ENCODE results near the gene DHRS3. TPM values are rescaled to one million over a fixed set of nuclear protein-coding genes. Genes with fewer than 3 reads are reported as not detected.

Gene DHRS3
- total RNA-seq, 1 experiment from 2014 or later = 87.0 TPM

DNA sequence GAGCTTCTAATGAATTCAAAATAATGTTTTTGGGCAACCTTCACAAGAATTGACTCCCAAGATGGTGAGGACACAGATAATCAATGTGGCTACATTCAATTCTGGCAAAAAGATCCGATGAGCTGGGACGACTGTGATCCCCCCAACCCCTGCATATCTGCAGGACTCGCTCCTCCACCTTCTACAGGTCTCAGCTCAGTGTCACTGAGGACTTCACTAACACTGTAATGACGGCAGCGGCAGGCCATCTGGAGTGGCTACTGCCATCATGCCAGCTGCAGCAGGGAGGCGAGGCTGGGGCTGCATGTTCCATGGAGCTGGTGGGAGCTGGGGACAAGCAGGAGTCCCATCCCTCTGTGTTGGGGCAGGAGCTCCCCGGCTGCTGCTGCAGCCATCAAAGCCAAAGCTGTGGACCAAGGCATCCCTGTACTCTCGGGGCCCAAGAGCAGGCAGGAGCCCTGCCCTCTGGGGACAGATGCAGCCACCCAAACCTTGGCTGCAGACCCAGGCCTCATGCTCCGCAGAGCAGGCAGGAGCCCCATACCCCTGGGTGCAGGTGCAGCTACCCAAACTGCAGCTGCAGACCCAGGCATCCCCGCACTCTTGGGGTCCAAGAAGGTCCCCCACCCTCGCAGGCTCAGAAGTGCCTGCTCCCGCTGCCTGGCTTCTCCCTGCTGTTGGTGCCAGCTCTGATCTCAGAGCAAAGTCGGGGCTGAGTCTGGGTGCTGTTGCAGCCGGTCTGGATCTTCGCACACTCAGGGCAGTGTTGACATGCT is 12.2 kb upstream of the DHRS3 start:
- BruUV-seq (replicated peaks) = no TSS peak
- intact Hi-C loops (cut with micrococcal nuclease) = no loop called here
- H3K27ac ChIP-seq (ENCODE audit: low read depth, low read length) = no peak overlapping the region
- H3K9ac ChIP-seq (ENCODE audit: low read length) = no peak overlapping the region
- no peak overlapping the region for H3K4me2 ChIP-seq (ENCODE audit: low read length)
- no peaks in the 10 kb centered on the region for H4K20me1 ChIP-seq (ENCODE audit: insufficient read depth)
- ChIA-PET CTCF (interaction anchor here (0.7 to 1.0 kb wide), 2 partner anchors 11 to 29 kb away, joined by 3 read pairs; no protein-coding TSS in a partner anchor), RAD21 (ENCODE audit: low non-redundant PET in 1 of 2, low total read pairs in 2 of 2, uncharacterized antibody in 2 of 2, unreplicated experiment in 2 of 2) (no interaction called here), POLR2A (no interaction called here)
- no peaks in the 10 kb centered on the region for H3K9me2 ChIP-seq (ENCODE audit: insufficient read depth)
- H3K27me3 ChIP-seq (ENCODE audit: insufficient read depth, low read length) = no peaks in the 10 kb centered on the region
- DNase-seq (ENCODE audit: low read depth, low spot score) (no peak), ATAC-seq (no peak)
- H3K36me3 ChIP-seq (ENCODE audit: control insufficient read depth in 1 of 2, insufficient read depth in 2 of 2, low read length in 2 of 2) = no peaks in the 10 kb centered on the region
- TF ChIP-seq ELF1 (IDR thresholded peaks at IDR 0.05; ENCODE audit: borderline replicate concordance, low read depth) (no peak), POLR2AphosphoS5 (IDR thresholded peaks at IDR 0.05; ENCODE audit: low read depth, low read length) (no peak), REST (IDR thresholded peaks at IDR 0.05; ENCODE audit: low read depth) (no peak), CBX3 (IDR thresholded peaks at IDR 0.05; ENCODE audit: low read depth) (no peak), YY1 (IDR thresholded peaks at IDR 0.05; ENCODE audit: extremely low read depth, insufficient replicate concordance, low read depth, low read length) (no peak), CTCF (IDR thresholded peaks at IDR 0.05 in 2 of 3, conservative IDR thresholded peaks at IDR 0.05 in 1 of 3; ENCODE audit: borderline replicate concordance in 1 of 3, insufficient read depth in 1 of 3, low read depth in 2 of 3, low read length in 2 of 3) (no peak), JUND (IDR thresholded peaks at IDR 0.05) (no peak), EGR1 (IDR thresholded peaks at IDR 0.05; ENCODE audit: low read depth) (no peak), EZH2 (IDR thresholded peaks at IDR 0.05) (no peak)
- TF ChIP-seq, protein P1, sequence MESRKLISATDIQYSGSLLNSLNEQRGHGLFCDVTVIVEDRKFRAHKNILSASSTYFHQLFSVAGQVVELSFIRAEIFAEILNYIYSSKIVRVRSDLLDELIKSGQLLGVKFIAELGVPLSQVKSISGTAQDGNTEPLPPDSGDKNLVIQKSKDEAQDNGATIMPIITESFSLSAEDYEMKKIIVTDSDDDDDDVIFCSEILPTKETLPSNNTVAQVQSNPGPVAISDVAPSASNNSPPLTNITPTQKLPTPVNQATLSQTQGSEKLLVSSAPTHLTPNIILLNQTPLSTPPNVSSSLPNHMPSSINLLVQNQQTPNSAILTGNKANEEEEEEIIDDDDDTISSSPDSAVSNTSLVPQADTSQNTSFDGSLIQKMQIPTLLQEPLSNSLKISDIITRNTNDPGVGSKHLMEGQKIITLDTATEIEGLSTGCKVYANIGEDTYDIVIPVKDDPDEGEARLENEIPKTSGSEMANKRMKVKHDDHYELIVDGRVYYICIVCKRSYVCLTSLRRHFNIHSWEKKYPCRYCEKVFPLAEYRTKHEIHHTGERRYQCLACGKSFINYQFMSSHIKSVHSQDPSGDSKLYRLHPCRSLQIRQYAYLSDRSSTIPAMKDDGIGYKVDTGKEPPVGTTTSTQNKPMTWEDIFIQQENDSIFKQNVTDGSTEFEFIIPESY (IDR thresholded peaks at IDR 0.05; ENCODE audit: extremely low read depth, insufficient replicate concordance, low read length) = no peak
- TF ChIP-seq, protein P2, sequence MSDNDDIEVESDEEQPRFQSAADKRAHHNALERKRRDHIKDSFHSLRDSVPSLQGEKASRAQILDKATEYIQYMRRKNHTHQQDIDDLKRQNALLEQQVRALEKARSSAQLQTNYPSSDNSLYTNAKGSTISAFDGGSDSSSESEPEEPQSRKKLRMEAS (IDR thresholded peaks at IDR 0.05) = no peak
- H3K79me2 ChIP-seq (ENCODE audit: insufficient read depth, low read length) = no peaks in the 10 kb centered on the region
- H3K4me3 ChIP-seq (replicated peaks in 1 of 2; ENCODE audit: low read depth in 1 of 2, low read length in 2 of 2) = no peak overlapping the region
- H3K9me3 ChIP-seq (ENCODE audit: control insufficient read depth in 1 of 2, insufficient read depth in 1 of 2, low read depth in 1 of 2, low read length in 2 of 2) = no peaks in the 10 kb centered on the region
- no peaks in the 10 kb centered on the region for H3K4me1 ChIP-seq (ENCODE audit: control insufficient read depth in 1 of 2, insufficient read depth in 2 of 2, low read length in 2 of 2)
- no peak overlapping the region for H2AFZ ChIP-seq (ENCODE audit: low read depth, low read length, poor library complexity, severe bottlenecking)

Data from HCT116 (cell line).